PFSK-1 (cell line): ENCODE data around the gene EXOSC5.

Experiments
- FOXP2 ChIP-seq: optimal IDR thresholded peaks from 2 replicates; pipeline ENCODE3; 2011; ENCODE audit warnings: borderline replicate concordance, control low read depth, inconsistent platforms; ENCODE audit not compliant: insufficient read depth; ENCODE audit errors: extremely low read length, extremely low read depth
- SIN3A ChIP-seq: IDR thresholded peaks from 2 replicates; pipeline ENCODE4 v1.6.1; 2012; ENCODE audit warnings: mild to moderate bottlenecking, low read length, moderate library complexity, borderline replicate concordance; ENCODE audit not compliant: insufficient read depth

- no peak for TF ChIP-seq SIN3A
- TF ChIP-seq FOXP2: no peak
Measured at GRCh38 chr19:41355035-41355434, 42.1 kb downstream of the EXOSC5 start.
